WTC11 (cell line): ENCODE results near the gene RASL11A. TPM values are rescaled to one million over a fixed set of nuclear protein-coding genes. Genes with fewer than 3 reads are reported as not detected.

Experiments
- ATAC-seq: fragments of 200-7000 bp; cut with Tn5 transposase; 2 replicates; pipeline ENCODE4 v1.10.0; 2021; ENCODE audit warnings: mild to moderate bottlenecking, moderate library complexity
- CTCF ChIA-PET: fragments of 300-600 bp; sonication (Branson Sonifier 250); formaldehyde crosslinking; loops from one replicate; lab custom pipeline; 2021; ENCODE audit warnings: antibody characterized with exemption; lab: Charles Lee
- POLR2A ChIA-PET: fragments of 350-600 bp; sonication (Branson Sonifier 250); formaldehyde crosslinking; loops from one replicate; lab custom pipeline; 2021; ENCODE audit warnings: antibody characterized with exemption; lab: Charles Lee
- DNase-seq: peaks from one replicate; pipeline ENCODE4 v3.0.0; 2021; ENCODE audit warnings: low spot score
- H3K27ac Mint-ChIP-seq: 2 replicates; pipeline ENCODE4 v1.8.0; 2021; ENCODE audit warnings: mixed read lengths
- H3K27me3 Mint-ChIP-seq: 2 replicates; pipeline ENCODE4 v1.8.0; 2021; ENCODE audit warnings: low read depth, mild to moderate bottlenecking, moderate library complexity, mixed read lengths
- H3K36me3 Mint-ChIP-seq: 2 replicates; pipeline ENCODE4 v1.8.0; 2021; ENCODE audit warnings: mixed read lengths
- H3K4me1 Mint-ChIP-seq: 2 replicates; pipeline ENCODE4 v1.8.0; 2022; ENCODE audit warnings: mixed read lengths
- H3K4me3 Mint-ChIP-seq: 2 replicates; pipeline ENCODE4 v1.8.0; 2021; ENCODE audit warnings: mild to moderate bottlenecking, moderate library complexity, mixed read lengths
- H3K9me3 Mint-ChIP-seq: 2 replicates; pipeline ENCODE4 v1.8.0; 2021; ENCODE audit warnings: mixed read lengths
- EMX1 ChIP-seq: fragments of 250-450 bp; sonication (Bioruptor Pico); IDR thresholded peaks from 2 replicates; pipeline ENCODE4 v1.8.0; 2021; ENCODE audit warnings: mild to moderate bottlenecking
- FOXJ3 ChIP-seq: sonication (generic); formaldehyde crosslinking; IDR thresholded peaks from 2 replicates; pipeline ENCODE4 v1.9.0; 2021; ENCODE audit warnings: missing genetic modification reagents, mild to moderate bottlenecking, borderline replicate concordance
- FOXK1 ChIP-seq: sonication (generic); formaldehyde crosslinking; IDR thresholded peaks from 2 replicates; pipeline ENCODE4 v1.8.0; 2022; ENCODE audit warnings: mild to moderate bottlenecking, moderate library complexity, missing genetic modification reagents
- GTF2I ChIP-seq: fragments of 250-450 bp; sonication (Bioruptor Pico); conservative IDR thresholded peaks from 2 replicates; pipeline ENCODE4 v1.4.0; 2021; ENCODE audit warnings: mild to moderate bottlenecking
- MXD4 ChIP-seq: fragments of 250-450 bp; sonication (Bioruptor Pico); IDR thresholded peaks from 2 replicates; pipeline ENCODE4 v1.8.0; 2021; ENCODE audit warnings: mild to moderate bottlenecking, moderate library complexity, borderline replicate concordance
- MYBL2 ChIP-seq: sonication (generic); formaldehyde crosslinking; IDR thresholded peaks from 2 replicates; pipeline ENCODE4 v1.8.1; 2023; ENCODE audit warnings: mild to moderate bottlenecking, moderate library complexity, missing genetic modification reagents
- NFATC4 ChIP-seq: fragments of 250-450 bp; sonication (Bioruptor Pico); IDR thresholded peaks from 2 replicates; pipeline ENCODE4 v1.9.0; 2021; ENCODE audit warnings: mild to moderate bottlenecking
- NFE2L1 ChIP-seq: sonication (generic); formaldehyde crosslinking; IDR thresholded peaks from 2 replicates; pipeline ENCODE4 v1.8.1; 2023; ENCODE audit warnings: missing genetic modification reagents
- NFYB ChIP-seq: sonication (generic); formaldehyde crosslinking; conservative IDR thresholded peaks from 2 replicates; pipeline ENCODE4 v1.8.0; 2022; ENCODE audit warnings: low read depth, missing genetic modification reagents
- NR1H2 ChIP-seq: sonication (generic); formaldehyde crosslinking; IDR thresholded peaks from 2 replicates; pipeline ENCODE4 v1.9.0; 2021; ENCODE audit warnings: mild to moderate bottlenecking, moderate library complexity, missing genetic modification reagents
- PRRX2 ChIP-seq: fragments of 250-450 bp; sonication (Bioruptor Pico); IDR thresholded peaks from 2 replicates; pipeline ENCODE4 v1.8.0; 2021; ENCODE audit warnings: mild to moderate bottlenecking
- SOX15 ChIP-seq: fragments of 250-450 bp; sonication (Bioruptor Pico); IDR thresholded peaks from 2 replicates; pipeline ENCODE4 v1.9.0; 2021; ENCODE audit warnings: mild to moderate bottlenecking
- TP53 ChIP-seq: sonication (generic); formaldehyde crosslinking; IDR thresholded peaks from 2 replicates; pipeline ENCODE4 v1.8.1; 2023; ENCODE audit warnings: mild to moderate bottlenecking, missing genetic modification reagents
- ZNF121 ChIP-seq: sonication (generic); formaldehyde crosslinking; IDR thresholded peaks from 2 replicates; pipeline ENCODE4 v1.8.0; 2023; ENCODE audit warnings: missing genetic modification reagents
- ZNF138 ChIP-seq: sonication (generic); formaldehyde crosslinking; conservative IDR thresholded peaks from 2 replicates; pipeline ENCODE4 v1.8.1; 2022; ENCODE audit warnings: mild to moderate bottlenecking, moderate library complexity, missing genetic modification reagents
- ZNF232 ChIP-seq: sonication (generic); formaldehyde crosslinking; IDR thresholded peaks from 2 replicates; pipeline ENCODE4 v1.8.0; 2022; ENCODE audit warnings: mild to moderate bottlenecking, missing genetic modification reagents
- ZNF317 ChIP-seq: sonication (generic); formaldehyde crosslinking; IDR thresholded peaks from 2 replicates; pipeline ENCODE4 v1.8.1; 2023; ENCODE audit warnings: low read depth, mild to moderate bottlenecking, moderate library complexity, missing genetic modification reagents, borderline replicate concordance
- ZNF423 ChIP-seq: fragments of 250-450 bp; sonication (Bioruptor Pico); IDR thresholded peaks from 2 replicates; pipeline ENCODE4 v2.1.2; 2022; ENCODE audit warnings: mild to moderate bottlenecking, moderate library complexity
- ZNF671 ChIP-seq: fragments of 250-450 bp; sonication (Bioruptor Pico); IDR thresholded peaks from 2 replicates; pipeline ENCODE4 v1.8.0; 2021; ENCODE audit warnings: mild to moderate bottlenecking
- total RNA-seq: library from RNA; stranded (reverse); gene quantifications from 3 replicates; pipeline ENCODE4 v1.2.3, GENCODE V29; 2021
- TF ChIP-seq, protein P1 (sequence below): fragments of 250-450 bp; sonication (Bioruptor Pico); IDR thresholded peaks from 2 replicates; pipeline ENCODE4 v1.9.0; 2021; ENCODE audit warnings: mild to moderate bottlenecking
- TF ChIP-seq, protein P2 (sequence below): sonication (generic); formaldehyde crosslinking; IDR thresholded peaks from 2 replicates; pipeline ENCODE4 v1.8.1; 2023; ENCODE audit warnings: mild to moderate bottlenecking, missing genetic modification reagents
- TF ChIP-seq, protein P3 (sequence below): sonication (generic); formaldehyde crosslinking; IDR thresholded peaks from 2 replicates; pipeline ENCODE4 v1.8.0; 2023; ENCODE audit warnings: missing genetic modification reagents, mild to moderate bottlenecking, borderline replicate concordance
- TF ChIP-seq, protein P4 (sequence below): sonication (generic); formaldehyde crosslinking; IDR thresholded peaks from 2 replicates; pipeline ENCODE4 v1.8.1; 2023; ENCODE audit warnings: mild to moderate bottlenecking, missing genetic modification reagents

RASL11A gene
- total RNA-seq, 1 experiment from 2014 or later, result 3.5 TPM

DNA sequence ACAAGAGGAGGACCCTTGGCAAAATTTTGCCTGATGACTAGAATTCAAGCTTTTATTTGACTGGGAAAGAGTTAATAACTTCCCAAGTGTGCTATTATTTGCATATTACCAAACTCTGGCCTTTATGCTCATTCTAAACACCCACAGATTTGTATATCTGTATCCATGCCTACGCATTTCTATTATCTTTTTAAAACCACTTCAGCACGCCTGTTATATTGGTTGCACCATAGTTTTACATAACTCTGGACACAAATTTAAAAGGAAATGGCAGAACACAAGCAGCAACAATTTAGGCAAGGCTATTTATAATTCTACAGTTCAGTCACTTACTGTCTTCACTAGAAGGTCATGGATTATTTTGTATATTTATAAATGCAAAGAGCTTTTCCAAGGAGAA lies 3.7 kb upstream of the RASL11A start:
- H3K4me3 Mint-ChIP-seq, result no peak overlapping the region
- H3K36me3 Mint-ChIP-seq, result no peaks in the 10 kb centered on the region
- H3K4me1 Mint-ChIP-seq, result peaks cover 15% of the 10 kb centered on the region
- CTCF ChIA-PET, result no interaction called here
- no peak for DNase-seq
- peaks cover 33% of the 10 kb centered on the region for H3K27me3 Mint-ChIP-seq
- no peaks in the 10 kb centered on the region for H3K9me3 Mint-ChIP-seq
- no peak for ATAC-seq
- POLR2A ChIA-PET, result no interaction called here
- H3K27ac Mint-ChIP-seq, result no peak overlapping the region
- TF ChIP-seq FOXK1 (no peak), NFATC4 (CRISPR knock-in tag) (no peak), ZNF317 (CRISPR knock-in tag) (no peak), NFE2L1 (CRISPR knock-in tag) (no peak), EMX1 (no peak), TP53 (CRISPR knock-in tag) (no peak), ZNF232 (CRISPR knock-in tag) (no peak)
- TF ChIP-seq, protein P1, sequence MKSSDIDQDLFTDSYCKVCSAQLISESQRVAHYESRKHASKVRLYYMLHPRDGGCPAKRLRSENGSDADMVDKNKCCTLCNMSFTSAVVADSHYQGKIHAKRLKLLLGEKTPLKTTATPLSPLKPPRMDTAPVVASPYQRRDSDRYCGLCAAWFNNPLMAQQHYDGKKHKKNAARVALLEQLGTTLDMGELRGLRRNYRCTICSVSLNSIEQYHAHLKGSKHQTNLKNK (CRISPR knock-in tag), result no peak

DNA sequence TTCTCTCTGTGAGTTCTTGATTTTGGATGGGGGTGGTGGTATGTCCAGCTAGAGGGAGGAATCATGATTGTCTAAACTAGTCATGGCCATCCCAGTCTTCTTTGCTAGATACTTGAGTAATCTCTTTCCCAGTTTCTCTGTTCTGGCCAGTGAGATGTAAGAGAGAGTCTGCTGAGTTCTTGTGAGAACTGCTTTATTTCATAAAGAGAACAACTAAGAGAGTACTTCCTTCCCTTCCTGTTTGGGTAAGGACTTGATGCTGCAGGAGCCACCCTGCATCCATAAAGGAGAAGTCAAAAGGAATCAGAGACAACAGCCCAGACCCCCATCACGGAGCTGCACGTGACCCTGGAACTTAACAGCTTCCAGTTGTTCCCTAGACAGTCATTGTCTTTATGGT lies 3.0 kb upstream of the RASL11A start:
- no peak for TF ChIP-seq SOX15 (CRISPR knock-in tag)
- no peak for TF ChIP-seq ZNF138 (CRISPR knock-in tag)
- no peak for TF ChIP-seq MYBL2 (CRISPR knock-in tag)
- TF ChIP-seq ZNF671 (CRISPR knock-in tag), result no peak
- TF ChIP-seq FOXK1, result no peak
- no peak for TF ChIP-seq PRRX2 (CRISPR knock-in tag)
- no peak for TF ChIP-seq ZNF232 (CRISPR knock-in tag)
- TF ChIP-seq ZNF317 (CRISPR knock-in tag), result no peak
- TF ChIP-seq, protein P2, sequence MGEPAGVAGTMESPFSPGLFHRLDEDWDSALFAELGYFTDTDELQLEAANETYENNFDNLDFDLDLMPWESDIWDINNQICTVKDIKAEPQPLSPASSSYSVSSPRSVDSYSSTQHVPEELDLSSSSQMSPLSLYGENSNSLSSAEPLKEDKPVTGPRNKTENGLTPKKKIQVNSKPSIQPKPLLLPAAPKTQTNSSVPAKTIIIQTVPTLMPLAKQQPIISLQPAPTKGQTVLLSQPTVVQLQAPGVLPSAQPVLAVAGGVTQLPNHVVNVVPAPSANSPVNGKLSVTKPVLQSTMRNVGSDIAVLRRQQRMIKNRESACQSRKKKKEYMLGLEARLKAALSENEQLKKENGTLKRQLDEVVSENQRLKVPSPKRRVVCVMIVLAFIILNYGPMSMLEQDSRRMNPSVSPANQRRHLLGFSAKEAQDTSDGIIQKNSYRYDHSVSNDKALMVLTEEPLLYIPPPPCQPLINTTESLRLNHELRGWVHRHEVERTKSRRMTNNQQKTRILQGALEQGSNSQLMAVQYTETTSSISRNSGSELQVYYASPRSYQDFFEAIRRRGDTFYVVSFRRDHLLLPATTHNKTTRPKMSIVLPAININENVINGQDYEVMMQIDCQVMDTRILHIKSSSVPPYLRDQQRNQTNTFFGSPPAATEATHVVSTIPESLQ (CRISPR knock-in tag), result no peak
- no peak for TF ChIP-seq GTF2I (CRISPR knock-in tag)
- TF ChIP-seq NFE2L1 (CRISPR knock-in tag), result no peak
- TF ChIP-seq ZNF121 (CRISPR knock-in tag), result no peak
- TF ChIP-seq, protein P3, sequence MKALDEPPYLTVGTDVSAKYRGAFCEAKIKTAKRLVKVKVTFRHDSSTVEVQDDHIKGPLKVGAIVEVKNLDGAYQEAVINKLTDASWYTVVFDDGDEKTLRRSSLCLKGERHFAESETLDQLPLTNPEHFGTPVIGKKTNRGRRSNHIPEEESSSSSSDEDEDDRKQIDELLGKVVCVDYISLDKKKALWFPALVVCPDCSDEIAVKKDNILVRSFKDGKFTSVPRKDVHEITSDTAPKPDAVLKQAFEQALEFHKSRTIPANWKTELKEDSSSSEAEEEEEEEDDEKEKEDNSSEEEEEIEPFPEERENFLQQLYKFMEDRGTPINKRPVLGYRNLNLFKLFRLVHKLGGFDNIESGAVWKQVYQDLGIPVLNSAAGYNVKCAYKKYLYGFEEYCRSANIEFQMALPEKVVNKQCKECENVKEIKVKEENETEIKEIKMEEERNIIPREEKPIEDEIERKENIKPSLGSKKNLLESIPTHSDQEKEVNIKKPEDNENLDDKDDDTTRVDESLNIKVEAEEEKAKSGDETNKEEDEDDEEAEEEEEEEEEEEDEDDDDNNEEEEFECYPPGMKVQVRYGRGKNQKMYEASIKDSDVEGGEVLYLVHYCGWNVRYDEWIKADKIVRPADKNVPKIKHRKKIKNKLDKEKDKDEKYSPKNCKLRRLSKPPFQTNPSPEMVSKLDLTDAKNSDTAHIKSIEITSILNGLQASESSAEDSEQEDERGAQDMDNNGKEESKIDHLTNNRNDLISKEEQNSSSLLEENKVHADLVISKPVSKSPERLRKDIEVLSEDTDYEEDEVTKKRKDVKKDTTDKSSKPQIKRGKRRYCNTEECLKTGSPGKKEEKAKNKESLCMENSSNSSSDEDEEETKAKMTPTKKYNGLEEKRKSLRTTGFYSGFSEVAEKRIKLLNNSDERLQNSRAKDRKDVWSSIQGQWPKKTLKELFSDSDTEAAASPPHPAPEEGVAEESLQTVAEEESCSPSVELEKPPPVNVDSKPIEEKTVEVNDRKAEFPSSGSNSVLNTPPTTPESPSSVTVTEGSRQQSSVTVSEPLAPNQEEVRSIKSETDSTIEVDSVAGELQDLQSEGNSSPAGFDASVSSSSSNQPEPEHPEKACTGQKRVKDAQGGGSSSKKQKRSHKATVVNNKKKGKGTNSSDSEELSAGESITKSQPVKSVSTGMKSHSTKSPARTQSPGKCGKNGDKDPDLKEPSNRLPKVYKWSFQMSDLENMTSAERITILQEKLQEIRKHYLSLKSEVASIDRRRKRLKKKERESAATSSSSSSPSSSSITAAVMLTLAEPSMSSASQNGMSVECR (CRISPR knock-in tag), result no peak
- TF ChIP-seq NR1H2 (CRISPR knock-in tag), result no peak
- TF ChIP-seq MXD4 (CRISPR knock-in tag), result no peak
- TF ChIP-seq, protein P4, sequence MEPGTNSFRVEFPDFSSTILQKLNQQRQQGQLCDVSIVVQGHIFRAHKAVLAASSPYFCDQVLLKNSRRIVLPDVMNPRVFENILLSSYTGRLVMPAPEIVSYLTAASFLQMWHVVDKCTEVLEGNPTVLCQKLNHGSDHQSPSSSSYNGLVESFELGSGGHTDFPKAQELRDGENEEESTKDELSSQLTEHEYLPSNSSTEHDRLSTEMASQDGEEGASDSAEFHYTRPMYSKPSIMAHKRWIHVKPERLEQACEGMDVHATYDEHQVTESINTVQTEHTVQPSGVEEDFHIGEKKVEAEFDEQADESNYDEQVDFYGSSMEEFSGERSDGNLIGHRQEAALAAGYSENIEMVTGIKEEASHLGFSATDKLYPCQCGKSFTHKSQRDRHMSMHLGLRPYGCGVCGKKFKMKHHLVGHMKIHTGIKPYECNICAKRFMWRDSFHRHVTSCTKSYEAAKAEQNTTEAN (CRISPR knock-in tag), result no peak
- no peak for TF ChIP-seq ZNF423
- no peak for TF ChIP-seq NFYB (CRISPR knock-in tag)
- no peak for TF ChIP-seq FOXJ3 (CRISPR knock-in tag)
- ATAC-seq (no peak), DNase-seq (no peak)
- Mint-ChIP-seq H3K27me3 (peaks cover 40% of the 10 kb centered on the region), H3K9me3 (no peaks in the 10 kb centered on the region), H3K27ac (no peak overlapping the region), H3K4me1 (peaks cover 15% of the 10 kb centered on the region), H3K36me3 (no peaks in the 10 kb centered on the region), H3K4me3 (no peak overlapping the region)
- POLR2A ChIA-PET, result no interaction called here
- CTCF ChIA-PET, result no interaction called here
